Adipose tissue (tissue), 3 donors: ENCODE data around the gene ABCC2. TPM values are rescaled to one million over a fixed set of nuclear protein-coding genes. Genes with fewer than 3 reads are reported as not detected.
"Not testable (repeated sequence)": the region's sequence is repeated elsewhere in the genome, so short reads cannot be mapped to it uniquely, and the experiment has no call there.

Experiments used
- H3K27ac ChIP-seq: one replicate; pipeline ENCODE4 v1.5.1; 2013; ENCODE audit warnings: low read depth, low read length
- WGBS, 3 donors: extraction: QIAGEN DNeasy Blood & Tissue Kit; methylation state at CpG; one replicate each; pipeline ENCODE4 v1.1.7; 2013; 5-methylcytosine and 5-hydroxymethylcytosine counted together
- polyA plus RNA-seq, 3 donors: library from polyadenylated mRNA; stranded (reverse); fragments of 200-250 nt; gene quantifications; one replicate each; pipeline ENCODE4 v1.2.3, GENCODE V29; 2013
- donor health status: healthy with polysubstance abuse.
- donor health status: Bipolar disorder and iron deficiency.
- donor health status: healthy.

The ABCC2 gene
- polyA plus RNA-seq, 3 donors = 1.0 to 2.6 (median 2.1) TPM

DNA sequence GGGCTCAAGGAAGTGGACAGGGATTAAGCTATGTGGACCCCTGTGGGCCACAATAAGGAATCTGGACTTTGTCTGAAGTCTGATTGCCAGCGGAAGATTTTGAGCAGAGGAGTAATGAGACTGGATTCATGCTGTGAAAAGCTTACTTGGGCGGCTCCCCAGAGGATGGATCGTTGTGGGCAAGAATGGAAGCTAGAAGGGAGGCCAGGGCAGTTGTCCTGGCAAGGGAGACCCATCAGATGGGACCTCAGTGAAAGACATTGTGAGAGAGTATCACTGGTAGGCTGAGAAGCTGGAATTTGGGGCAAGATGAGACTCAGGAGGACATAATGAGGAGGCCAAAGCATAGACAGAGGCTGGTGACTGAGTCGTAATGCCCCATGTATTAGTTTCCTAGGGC, 15.6 kb downstream of the ABCC2 start:
- no peak overlapping the region for H3K27ac ChIP-seq
- 84 to 90% (median 89%) methylated on average over 4 of the region's 4 CpGs for WGBS, 3 donors

DNA sequence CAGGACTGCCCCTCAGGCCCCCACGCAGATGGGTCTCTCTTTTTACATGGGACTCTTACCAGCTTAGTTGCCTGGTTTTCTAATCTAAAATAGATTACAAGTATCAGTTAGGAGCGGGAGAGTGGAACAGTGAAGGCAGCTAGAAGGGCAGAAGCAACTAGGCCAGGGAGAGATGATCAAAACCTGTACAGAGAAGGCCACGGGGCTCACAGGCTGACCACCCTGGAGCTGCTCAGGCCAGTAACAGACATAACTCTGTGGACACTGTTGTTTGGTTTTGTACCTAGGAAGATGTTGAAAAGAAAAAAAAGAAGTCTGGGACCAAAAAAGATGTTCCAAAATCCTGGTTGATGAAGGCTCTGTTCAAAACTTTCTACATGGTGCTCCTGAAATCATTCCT, 16.5 kb downstream of the ABCC2 start:
- WGBS, 3 donors = 67 to 94% (median 89%) methylated on average over 3 of the region's 3 CpGs
- no peak overlapping the region for H3K27ac ChIP-seq

DNA sequence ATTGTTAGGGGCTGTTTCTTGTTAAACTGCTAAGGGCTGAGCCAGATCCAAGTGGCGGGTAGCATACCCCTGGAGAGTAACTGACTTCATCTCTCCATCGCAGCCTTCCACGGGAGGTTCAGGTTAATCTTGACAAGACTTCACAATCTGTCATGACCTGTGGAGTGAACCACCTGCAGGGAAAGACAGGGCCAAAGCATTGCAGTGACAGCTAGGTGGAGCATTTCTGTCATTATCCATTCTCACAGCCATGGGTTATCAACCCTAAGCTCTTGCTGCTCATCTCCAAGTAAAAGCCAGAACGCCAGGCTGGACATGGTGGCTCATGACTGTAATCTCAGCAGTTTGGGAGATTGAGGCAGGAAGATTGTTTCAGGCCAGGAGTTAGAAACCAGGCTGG, 17.2 kb downstream of the ABCC2 start:
- WGBS, 3 donors = 70 to 93% (median 92%) methylated on average over 4 of the region's 4 CpGs
- no peak overlapping the region for H3K27ac ChIP-seq

DNA sequence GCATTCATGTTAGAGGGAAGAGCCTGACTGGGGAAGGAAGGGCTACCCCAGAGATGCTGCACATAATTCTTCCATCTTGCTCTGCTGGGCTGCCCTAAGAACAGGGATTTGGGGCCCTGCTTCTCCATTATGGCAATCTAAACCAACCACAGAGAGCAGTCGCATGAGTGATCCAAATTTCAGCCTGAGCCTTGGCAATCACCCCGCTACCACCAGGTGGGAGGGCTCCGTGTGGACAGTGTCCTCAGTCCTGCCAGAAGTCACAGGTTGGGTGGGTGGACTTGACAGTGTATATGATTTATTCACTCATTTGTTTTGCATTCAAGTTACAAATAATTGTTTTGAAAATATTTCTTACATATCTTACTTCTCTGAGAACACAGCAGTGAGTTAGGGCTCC, 22.0 kb downstream of the ABCC2 start:
- WGBS, 3 donors = 84 to 96% (median 91%) methylated on average over 3 of the region's 3 CpGs
- H3K27ac ChIP-seq = no peak overlapping the region

DNA sequence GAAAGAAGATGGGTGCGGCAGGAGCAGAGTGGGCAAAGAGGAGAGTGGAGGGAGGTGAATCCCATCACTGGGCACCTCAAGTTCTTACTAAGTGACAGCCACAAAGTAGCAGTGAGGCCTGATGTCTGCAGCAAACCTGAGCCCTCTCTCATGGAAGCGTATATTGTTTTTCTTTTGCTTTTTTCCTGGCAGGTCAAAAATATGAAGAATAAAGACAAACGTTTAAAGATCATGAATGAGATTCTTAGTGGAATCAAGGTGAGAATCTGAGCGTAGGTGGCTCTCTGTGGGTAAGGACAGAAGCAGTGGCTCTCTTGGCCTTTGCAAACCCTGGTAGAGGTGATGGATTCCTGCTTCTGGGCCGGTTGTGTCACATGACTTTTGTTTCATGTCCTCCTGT, 22.8 kb downstream of the ABCC2 start:
- 88 to 93% (median 91%) methylated on average over 5 of the region's 5 CpGs for WGBS, 3 donors
- H3K27ac ChIP-seq = no peak overlapping the region

DNA sequence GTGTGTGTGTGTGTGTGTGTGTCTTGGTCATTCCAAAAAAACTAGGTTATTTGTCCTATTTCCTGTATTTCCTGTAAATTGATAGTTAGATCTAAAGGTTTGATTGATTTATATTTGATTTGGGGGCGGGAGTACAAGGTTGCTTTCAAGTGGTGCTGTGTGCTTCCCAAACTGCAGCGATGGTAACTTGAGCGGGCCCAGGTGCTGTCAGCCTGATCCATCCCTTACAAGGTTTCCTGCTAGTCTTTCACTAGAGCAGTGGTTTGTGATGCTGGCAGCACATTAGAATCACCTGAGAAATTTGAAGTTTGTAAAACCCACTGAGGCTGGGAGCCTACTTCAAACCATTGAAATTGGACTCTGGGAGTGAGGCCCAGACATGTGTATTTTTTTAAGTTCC, 23.7 kb downstream of the ABCC2 start:
- 63 to 93% (median 67%) methylated on average over 3 of the region's 3 CpGs for WGBS, 3 donors
- H3K27ac ChIP-seq = no peak overlapping the region

DNA sequence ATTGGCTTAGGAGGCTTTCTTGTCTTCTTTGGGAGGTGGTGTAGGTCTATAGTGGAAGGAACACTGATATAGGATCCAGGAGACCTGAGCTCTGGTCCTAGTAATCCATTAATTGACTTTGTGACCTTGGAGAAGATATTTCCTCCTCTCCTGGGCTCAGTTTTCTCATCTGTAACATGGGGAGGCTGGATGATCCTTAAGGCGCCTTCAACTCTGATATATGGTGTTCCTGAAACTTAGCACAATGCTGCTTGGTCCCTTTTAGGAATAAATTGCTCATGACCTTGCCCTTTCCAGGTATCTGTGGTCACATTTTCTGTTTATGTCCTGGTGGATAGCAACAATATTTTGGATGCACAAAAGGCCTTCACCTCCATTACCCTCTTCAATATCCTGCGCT, 25.3 kb downstream of the ABCC2 start:
- WGBS, 3 donors = 94 to 100% (median 98%) methylated on average over 2 of the region's 2 CpGs

DNA sequence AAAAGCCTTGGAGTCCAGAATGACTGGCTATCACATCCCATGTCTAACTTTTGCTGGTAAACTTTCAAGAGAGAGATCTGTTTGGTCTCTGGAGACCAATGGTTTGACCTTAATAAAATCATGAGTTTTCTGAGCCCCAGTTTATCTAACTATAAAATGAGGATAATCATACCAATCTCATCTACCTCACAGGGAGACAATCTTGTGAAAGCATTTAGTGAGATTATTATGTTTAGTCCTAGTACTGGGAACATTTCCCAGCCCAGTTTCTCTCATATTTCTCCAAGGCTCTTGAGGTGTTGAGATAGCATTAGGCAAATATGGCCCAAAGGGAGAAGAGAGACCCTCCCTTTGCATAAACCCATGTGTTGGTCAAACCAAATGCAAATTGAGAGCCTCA, 25.8 kb downstream of the ABCC2 start:
- no peak overlapping the region for H3K27ac ChIP-seq

More for the DNA sequence above, 25.3 kb downstream of the ABCC2 start:
- H3K27ac ChIP-seq = no peak overlapping the region

DNA sequence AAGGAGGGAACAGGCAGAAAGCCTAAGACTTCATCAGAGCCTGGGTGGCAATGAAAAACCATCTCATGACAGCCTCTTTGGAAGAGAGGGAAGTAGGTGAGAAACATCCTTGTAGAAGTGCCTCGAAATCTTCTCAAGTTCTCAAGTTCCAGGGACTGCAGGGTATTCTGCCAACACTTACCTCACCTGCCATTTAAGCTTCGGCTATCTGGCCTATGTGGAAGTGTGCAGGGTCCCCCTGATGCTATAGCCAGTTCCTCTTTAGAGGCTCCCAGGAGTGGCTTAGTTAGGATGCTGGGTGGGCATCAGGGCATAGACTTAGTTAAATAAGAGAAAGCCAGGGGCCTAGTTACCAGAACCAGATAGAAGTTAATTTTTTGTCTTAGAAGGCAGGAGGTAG, 27.0 kb downstream of the ABCC2 start:
- no peak overlapping the region for H3K27ac ChIP-seq
- WGBS, 3 donors = 79 to 90% (median 80%) methylated on average over 2 of the region's 2 CpGs

DNA sequence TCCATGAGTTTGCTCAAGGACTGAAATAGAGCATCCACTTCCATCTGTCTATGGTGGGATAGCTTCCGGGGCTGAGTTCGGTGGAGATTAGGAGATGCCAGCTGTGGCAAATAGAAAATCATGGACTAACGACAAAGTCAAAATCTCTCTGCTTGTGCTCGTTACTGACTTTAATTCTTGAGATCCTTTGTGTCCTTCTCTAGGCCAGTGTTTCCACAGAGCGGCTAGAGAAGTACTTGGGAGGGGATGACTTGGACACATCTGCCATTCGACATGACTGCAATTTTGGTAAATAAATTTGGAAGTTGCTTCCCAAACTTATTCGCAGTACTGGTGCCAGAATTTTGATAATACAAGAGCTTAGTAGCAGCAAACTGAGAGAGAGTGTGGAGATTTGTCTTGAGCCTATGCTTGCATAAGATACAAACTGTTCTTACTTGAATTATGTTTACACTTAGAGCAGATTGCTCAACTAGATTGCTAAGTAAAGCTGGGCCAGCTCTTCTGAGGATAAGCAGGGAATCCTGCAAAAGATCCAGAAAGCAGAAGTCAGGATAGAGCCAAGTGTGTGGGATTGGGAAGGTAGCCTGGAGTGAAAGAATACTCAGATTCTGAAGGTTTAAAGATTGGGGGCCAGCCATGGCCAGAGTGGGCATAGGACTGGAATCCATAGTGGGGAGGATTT, 27.6 kb downstream of the ABCC2 start:
- H3K27ac ChIP-seq = no peak overlapping the region
- 72 to 85% (median 76%) methylated on average over 7 of the region's 7 CpGs for WGBS, 3 donors

DNA sequence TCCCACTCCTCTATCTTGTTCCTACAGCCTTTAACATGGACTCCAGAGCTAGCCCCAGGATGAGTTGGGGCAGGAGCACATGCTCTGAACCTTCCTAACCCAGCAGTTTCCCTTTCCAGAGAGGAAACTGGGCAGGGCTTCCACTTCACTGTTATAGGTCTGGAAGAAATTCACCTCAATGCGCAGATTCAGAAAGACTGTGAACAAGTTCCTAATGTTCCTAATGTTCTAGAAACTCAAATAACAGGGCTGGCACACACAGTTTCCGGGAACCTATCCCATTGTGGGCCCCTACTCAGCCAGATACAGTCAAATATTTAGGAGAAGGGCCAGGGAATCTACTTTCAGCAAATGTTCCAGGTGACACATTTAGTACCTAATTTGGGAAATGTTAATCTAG, 29.7 kb downstream of the ABCC2 start:
- WGBS, 3 donors = 90 to 95% (median 90%) methylated on average over 2 of the region's 2 CpGs
- H3K27ac ChIP-seq = no peak overlapping the region

DNA sequence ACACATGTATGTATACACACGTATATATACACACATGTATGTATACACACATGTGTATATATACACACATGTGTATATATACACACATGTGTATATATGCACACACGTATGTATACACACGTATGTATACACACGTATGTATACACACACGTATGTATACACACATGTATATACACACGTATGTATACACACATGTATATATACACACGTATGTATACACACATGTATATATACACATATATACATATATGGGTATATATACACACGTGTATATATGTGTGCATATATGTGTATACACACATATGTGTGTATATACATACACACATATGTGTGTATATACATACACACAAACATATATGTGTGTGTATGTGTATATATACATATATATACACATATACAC, 31.7 kb downstream of the ABCC2 start:
- no peak overlapping the region for H3K27ac ChIP-seq
- WGBS, 3 donors = 90 to 95% (median 92%) methylated on average over 6 to 8 of the region's 8 CpGs

DNA sequence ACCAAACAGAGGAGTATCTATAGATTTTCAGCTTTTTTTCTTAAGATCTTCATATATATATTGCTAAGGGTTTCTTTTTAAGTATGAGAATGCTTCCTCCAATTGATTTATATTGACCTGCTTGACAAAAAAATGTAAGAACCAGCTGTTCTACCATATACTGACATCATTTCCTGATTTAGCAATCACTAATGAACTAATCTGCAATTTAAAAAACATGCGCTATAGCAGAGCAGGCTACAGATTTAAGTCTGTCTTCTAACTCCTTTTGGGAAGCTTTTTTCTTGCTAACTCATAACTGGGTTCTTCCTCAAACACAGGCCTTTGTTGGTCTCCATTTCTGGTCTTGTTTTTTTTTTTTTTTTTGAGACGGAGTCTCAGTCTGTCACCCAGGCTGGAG, 33.2 kb downstream of the ABCC2 start:
- no peak overlapping the region for H3K27ac ChIP-seq
- 62 to 89% (median 66%) methylated on average over 2 of the region's 2 CpGs for WGBS, 3 donors

DNA sequence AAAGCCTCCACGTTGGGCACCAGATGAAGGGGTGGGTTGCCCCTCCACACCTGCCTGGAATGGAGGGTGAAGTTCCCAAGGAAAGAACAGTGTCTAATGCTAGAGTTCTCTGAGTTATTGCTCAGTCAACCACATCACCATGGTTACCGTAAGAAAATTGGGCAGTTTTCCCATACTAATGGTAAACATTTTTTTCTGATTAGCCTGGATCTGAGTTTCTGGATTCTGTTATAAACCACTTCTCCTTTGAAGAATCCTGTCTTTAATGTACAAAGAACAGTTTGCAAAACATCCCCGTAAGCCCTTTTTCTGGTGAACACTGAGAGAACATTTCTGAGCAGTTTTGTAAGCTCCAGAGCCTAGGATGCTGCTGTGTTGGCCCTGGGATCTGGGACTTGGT, 45.5 kb downstream of the ABCC2 start:
- H3K27ac ChIP-seq = no peak overlapping the region
- 71 to 91% (median 73%) methylated on average over 3 of the region's 3 CpGs for WGBS, 3 donors

DNA sequence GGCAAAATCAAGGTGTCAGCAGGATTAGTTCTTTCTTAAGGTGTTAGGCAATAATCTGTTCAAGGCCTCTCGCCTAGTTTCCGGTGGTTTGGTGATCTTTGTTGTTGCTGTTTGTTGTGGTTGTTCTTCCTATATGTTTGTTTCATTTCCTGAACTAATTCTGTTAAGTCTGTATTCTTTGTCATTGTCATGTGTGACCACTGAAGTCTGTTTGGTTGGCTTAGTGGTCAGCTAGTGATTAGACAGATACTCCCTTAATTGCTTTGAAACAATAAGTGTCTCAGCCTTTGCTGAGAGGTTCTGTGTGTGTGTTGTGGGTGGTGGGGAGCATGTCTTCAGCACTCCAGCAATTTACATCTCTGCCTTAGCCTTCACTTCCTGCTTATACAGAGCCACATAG, 46.0 kb downstream of the ABCC2 start:
- 81 to 93% (median 82%) methylated on average over 2 of the region's 2 CpGs for WGBS, 3 donors

DNA sequence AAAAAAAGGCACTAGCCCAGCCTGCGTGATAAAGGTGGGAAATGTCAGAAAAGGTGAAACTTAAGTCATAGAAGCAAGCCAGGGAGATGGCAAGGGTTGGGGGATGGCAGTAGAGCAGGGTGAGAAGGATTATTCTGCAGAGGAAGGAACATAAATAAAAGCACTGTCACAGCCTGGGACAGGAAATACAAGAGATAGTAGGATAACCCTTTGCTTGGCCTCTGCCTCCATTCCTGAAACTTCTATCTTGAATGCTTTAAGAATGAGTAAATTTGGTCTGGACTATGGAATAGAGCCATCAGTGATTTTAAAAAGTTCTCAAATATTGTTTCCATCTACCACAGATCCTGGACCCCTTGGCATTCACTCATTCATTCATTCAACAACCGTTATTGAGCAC, 50.0 kb downstream of the ABCC2 start:
- WGBS, 3 donors = 87 to 89% (median 88%) methylated on average over 2 of the region's 2 CpGs
- H3K27ac ChIP-seq = no peak overlapping the region

More for the DNA sequence above, 46.0 kb downstream of the ABCC2 start:
- H3K27ac ChIP-seq = no peak overlapping the region

DNA sequence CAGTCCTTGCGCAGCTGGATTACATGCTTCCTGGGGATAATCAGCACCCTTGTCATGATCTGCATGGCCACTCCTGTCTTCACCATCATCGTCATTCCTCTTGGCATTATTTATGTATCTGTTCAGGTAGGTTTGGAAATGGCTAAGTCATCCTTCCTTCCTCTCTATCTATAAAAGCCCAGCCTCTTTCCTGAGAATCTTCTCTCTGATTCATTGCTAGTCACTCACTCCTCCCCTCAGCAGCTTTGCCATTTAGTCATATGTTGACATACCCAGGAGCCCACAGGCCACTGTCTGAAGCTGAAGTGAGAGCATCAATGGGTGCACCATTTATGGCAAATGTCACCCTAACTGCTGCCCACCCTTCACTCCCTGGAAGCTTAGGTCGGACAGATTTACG, 52.0 kb downstream of the ABCC2 start:
- 80 to 90% (median 83%) methylated on average over 4 of the region's 4 CpGs for WGBS, 3 donors

DNA sequence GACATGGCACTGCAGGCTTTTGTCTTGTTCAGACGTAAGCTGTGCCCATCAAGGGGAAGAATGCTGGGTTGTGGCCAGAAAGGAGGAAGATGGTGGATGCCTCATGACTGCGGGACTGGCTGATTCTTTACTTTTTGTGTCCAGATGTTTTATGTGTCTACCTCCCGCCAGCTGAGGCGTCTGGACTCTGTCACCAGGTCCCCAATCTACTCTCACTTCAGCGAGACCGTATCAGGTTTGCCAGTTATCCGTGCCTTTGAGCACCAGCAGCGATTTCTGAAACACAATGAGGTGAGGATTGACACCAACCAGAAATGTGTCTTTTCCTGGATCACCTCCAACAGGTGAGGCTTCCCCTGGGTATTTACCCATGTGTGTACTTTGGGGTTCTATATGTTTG, 53.5 kb downstream of the ABCC2 start:
- no peak overlapping the region for H3K27ac ChIP-seq
- 92 to 94% (median 92%) methylated on average over 8 of the region's 8 CpGs for WGBS, 3 donors

More for the DNA sequence above, 52.0 kb downstream of the ABCC2 start:
- H3K27ac ChIP-seq = no peak overlapping the region

DNA sequence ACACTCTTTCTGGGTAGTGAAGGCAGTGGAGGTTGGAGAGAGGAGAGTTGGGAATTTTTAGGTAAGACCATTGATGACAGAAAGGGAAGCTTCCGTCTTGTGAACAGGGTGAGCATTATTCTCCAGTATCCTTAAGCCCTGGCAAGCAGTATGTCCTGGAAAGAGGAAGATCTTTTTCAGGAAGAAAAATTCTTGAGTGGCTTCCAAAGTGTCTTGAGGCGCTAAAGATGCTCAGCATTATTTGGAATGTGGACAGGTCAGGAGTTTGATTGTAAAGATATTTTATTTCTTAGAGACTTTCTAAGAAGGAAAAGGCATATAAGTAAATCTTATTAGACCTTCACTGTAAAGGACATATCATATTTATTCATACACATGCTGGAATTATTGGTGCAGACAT, 54.3 kb downstream of the ABCC2 start:
- 76 to 83% (median 81%) methylated on average over 2 of the region's 2 CpGs for WGBS, 3 donors
- no peak overlapping the region for H3K27ac ChIP-seq

DNA sequence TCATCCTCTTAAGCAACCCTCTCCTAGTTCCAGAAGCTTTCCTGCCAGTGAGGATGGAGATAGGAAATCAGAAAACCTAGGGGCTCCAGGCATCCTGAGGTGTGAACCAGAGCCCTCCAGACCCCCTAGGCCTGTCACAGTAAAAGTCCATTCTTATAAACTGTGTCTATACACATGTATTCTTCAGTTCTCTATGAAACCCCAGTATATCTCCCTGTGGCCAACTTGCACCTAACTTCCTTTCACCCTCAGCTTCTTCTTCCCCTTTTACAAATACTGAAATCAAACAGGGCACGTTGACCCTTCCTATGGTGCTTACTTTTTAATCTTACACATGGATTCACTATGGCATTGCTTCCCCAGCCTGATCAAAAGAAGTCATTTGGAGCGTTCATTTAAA, 58.4 kb downstream of the ABCC2 start:
- 75 to 81% (median 80%) methylated on average over 2 of the region's 2 CpGs for WGBS, 3 donors
- H3K27ac ChIP-seq = not testable (repeated sequence)

DNA sequence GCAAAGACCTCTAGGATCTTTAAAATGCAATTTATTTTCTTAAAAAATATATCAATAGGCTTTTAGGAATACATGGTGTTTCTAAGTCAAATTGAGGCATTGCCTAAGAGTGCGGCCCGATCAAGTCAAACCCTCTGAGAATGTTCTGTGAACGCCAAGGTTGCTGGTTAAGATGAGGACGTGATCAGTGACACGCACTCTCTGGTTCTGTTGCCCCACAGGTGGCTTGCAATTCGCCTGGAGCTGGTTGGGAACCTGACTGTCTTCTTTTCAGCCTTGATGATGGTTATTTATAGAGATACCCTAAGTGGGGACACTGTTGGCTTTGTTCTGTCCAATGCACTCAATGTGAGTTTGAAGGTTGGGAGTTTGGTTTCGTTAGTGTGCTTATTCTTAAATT, 59.3 kb downstream of the ABCC2 start:
- WGBS, 3 donors = 90 to 93% (median 91%) methylated on average over 7 of the region's 7 CpGs
- no peak overlapping the region for H3K27ac ChIP-seq
